T-helper 1 cell (primary cell): ENCODE data around the gene CCDC6.
"Not testable (repeated sequence)": the region's sequence is repeated elsewhere in the genome, so short reads cannot be mapped to it uniquely, and the experiment has no call there.

Source experiments
- DNase-seq, 5 donors: peaks; one replicate each; pipeline ENCODE4 v3.0.0-alpha.2; 2012 to 2020

Gene CCDC6

DNA sequence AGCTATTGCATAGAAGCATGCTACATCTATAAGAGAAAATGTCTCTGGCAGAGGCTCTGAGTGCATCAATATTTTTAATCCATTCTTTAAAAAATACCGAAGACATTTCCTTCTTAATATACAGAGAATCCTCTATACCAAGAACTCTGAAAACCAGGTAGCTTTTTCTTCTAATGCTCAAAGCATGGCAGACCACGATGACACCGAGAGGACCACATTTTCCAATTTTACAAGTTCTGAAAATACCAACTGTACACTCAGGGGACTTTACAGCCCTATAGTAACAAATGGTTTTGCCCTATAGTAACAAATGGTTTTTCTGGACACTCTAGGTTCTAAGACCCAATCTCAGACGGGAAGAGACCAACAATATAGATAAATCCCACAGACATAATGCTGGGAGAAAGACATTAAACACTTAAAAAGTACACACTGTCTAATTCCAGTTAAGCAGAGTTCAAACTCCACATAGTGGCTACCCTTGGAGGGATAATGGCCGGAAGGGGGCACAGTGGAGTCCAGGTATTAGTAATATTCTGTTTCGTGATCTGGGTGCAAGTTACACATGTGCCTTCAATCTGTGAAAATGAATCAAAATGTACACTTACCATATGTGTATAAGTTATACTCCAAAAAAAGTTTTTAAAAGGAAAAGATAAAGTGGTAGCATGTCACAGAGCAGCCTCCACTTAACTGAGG lies 26.2 kb downstream of the CCDC6 start:
- DNase-seq = no peak

DNA sequence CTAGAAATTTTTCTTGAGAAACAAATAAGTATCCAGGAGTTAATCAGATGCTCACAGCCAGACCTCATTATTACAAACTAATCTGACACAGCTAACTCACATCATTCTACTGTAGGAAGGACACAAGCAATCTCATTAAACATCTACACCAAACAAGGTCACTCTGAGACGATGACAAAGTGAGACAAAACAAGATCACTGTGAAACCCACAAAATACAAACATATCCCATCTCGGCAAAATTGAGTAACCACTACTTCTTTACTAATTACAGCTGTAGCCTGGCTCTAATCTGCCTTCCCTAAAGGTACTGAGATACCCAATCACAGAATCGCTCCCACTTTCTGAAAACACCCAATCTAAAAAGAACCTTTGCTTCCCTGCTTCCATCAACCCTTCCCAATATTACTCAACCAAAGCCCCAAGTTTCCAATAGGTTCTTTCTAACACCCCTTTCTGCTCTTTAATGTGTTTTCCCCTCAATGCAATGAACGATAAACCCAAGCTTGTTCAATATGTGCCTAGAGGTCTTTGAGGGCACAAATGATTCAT lies 26.9 kb downstream of the CCDC6 start:
- DNase-seq = peak in 1 of 5 donors; percentile 60

DNA sequence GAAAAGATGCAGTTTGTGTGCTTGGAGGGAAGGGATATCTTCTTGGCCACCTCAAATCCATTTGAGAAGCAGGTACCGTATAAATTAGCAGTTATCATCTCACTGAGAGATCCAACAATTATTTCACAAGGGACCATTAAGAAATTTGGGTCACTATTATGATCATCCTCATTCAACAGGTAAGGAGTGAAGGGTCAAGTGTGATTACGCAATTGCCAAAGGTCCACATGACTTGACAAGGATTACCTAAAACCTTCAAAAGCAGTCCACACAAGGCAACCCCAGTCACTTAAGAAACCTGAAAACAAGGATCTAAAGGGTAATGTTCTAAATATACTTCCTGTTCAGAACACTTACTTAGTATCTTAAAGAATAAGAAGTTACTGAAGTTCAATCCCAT lies 27.4 kb downstream of the CCDC6 start:
- DNase-seq = no peak

DNA sequence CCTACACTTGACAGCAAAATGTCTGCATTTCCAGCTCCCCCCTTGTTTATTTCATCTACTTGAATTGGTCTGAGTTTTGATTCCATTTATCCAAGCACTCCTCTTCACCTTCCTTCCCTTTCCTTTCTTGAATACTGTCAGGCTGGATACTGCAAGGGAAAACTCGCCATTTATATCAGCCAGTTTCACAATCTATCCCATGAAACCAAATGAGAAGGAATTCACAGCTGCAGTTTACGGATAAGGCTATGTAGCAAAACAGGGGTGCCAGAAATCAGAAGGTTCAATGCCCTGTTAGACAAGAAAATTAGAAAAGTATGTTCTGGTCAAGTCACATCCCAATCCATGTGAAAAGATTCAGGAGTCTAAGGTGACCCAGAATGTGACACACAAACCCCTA lies 28.1 kb downstream of the CCDC6 start:
- no peak for DNase-seq

DNA sequence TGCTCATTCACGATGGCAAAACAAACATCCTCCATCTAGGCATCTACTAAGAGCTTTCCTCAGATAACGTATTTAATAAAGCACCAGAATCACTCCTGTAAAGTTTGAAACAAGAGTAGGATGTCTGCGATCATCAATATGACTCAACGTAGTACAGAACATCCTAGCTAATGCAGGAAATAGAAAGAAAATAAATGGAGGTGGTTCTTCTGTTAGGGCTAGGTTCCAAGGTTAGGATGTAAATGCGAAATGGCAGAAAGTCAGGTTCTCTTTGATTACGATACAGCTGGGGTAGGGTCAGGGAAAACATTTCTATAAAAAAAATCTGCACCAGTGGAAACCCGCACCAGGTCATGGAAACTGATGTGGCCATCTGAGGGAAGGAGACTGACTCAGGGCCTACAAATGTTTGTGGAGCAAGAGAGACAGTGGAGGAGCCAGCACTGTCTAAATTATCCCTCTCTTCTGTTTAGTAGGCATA lies 29.1 kb downstream of the CCDC6 start:
- DNase-seq = no peak

DNA sequence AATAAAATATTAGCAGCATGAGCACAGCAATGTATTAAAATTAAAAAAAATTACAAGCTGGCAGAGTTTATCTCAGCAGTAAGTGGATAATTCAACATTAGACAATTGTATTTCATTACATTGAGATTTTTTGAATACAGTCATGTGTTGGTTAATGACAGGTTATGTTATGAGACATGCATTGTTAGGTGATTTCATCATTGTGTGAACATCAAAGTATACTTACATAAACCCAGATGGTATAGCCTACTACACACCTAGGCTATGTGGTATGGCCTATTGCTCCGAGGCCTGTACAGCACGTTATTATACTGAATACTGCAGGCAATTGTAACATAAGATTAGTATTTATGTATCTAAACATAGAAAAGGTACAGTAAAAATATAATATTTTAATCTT lies 29.7 kb downstream of the CCDC6 start:
- no peak for DNase-seq

DNA sequence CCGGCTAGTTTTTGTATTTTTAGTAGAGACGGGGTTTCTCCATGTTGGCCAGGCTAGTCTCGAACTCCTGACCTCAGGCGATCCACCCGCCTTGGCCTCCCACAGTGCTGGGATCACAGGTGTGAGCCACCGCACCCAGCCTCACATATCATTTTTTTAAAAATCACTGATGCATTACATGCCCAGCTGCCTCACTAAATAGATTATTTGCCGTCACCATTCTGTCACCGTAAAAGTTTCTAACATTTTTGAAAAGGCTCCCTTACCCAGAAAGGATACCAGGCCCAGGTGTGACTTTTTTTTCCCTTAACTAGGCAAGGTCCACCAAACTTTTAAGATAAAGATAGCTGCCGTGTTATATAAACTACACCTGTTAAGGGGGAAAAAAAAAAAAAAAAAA lies 30.1 kb downstream of the CCDC6 start:
- not testable (repeated sequence) for DNase-seq

DNA sequence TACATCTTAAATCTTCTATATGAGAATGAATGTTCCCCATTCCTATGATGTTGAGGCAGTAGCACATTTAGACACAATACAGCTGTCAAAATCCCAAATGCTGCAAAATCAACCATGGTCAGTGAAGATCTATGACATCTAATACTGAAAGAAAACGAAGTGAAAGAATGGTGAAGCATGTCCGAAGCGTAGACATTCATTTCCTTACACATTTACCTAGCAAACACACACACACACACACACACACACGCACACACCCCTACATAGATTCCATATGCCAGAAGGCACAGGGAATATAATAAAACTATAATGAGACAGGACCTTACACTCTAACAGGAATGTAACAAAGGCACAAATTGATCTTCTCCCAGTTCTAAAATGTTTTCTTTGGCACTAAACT lies 32.5 kb downstream of the CCDC6 start:
- DNase-seq = no peak

DNA sequence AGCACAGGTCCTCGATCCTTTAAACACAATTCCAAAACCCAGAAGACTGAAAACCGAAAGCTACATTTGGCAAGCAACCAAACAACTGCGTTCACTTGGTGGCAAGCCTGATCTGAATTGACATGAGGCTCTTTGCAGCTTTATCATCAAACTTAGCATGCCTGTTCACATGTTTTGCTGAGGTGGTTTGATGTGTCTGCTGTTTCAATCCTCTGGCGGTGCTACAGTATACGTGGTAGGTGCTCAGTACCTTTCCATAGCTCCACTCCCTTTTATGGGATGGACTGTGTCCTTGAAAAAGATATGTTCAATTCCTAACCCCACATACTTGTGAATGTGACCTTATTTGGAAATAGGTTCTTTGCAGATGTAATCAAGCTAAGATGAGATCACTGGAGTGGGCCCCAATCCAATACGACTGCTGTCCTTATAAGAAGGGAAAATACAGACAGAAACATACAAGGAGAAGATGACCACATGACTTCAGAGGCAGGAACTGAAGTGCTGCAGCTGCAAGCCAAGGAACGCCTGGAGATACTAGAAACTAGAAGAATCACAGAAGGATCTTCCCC lies 33.4 kb downstream of the CCDC6 start:
- DNase-seq = no peak

DNA sequence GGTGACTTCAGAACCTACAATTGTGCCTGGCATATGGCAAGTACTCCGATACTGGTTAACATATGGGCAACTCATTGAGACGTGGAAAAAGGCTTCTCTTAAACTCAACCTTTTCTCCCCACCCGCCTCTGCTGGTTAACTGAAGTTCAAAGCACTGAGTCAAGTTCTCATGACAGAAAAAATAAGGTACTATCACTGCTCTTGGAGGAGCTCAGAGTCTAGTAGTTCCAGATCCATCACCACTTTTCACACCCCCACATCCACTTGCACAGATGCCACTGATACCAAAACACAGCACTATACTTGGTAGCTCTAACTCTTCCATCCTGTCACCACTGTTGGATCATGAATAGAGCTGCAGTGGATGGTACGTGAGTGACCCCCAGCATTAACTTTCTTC lies 36.2 kb downstream of the CCDC6 start:
- no peak for DNase-seq

DNA sequence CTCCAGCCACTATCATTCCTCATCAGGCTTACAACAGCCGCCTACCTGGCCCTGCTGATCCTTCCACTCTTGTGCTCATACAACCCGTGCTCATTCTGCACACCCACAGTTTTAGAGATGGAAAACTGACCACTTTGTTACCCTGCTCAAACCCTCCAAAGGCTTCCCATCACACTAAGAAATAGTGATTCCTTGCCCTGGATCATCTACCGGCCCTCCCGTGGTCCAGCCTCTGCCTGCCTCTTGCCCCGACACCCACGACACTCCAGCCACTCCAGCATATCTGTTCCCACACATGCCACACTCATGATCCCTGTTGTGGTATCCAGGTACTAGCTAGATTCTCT lies 36.8 kb downstream of the CCDC6 start:
- no peak for DNase-seq

DNA sequence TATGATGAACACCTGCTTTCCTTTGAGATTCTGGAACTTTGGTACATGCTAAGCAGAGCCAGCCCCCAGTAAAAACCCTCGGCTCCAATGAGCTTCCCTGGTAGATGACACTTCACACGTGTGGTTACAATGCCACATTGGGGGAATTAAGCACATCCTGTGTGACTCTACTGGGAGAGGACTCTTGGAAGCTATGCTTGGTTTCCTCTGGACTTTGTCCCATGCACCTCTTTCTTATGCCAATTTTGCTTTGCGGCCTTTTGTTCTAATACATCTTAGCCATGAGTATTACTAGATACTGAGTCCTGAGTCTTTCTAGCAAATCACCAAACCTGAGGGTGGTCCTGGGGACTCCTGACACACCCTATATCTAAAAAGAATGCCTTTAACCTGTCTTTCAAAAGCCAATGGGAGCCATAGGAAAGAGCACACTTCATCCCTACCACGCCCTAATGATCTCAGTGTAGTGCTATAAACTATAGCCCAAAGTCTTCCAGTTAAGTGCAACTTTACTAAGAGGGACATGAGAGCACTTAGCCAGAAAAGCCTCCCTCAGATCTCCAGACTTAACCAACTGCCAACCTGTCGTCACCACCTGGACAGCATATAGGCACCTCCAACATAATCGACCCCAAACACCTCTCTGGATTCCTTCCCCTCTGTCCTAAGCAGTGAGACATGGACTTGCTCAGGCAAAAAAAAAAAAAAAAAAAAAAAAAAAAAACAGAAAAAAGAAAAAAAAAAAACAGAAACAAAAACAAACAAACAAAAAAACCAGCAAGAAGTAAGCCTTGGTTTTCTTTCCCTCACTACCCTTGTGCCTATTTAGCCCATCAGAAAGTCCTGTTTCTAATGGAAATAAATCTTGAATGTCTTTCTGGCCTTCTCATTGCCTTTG lies 37.4 kb downstream of the CCDC6 start:
- no peak for DNase-seq

DNA sequence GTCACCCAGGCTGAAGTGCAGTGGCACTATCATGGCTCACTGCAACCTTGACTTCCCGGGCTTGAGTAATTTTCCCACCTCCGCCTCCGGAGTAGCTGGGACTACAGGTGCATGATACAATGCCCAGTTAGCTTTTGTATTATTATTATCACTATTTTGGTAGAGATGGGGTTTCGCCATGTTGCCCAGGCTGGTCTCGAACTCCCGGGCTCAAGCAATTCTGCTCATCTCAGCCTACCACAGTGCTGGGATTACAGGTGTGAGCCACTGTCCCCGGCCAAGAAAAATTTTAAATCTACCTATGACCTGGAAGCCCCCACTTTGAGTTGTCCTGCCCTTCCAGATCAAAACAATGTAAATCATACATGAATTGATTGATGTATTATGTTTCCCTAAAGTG lies 38.8 kb downstream of the CCDC6 start:
- no peak for DNase-seq

DNA sequence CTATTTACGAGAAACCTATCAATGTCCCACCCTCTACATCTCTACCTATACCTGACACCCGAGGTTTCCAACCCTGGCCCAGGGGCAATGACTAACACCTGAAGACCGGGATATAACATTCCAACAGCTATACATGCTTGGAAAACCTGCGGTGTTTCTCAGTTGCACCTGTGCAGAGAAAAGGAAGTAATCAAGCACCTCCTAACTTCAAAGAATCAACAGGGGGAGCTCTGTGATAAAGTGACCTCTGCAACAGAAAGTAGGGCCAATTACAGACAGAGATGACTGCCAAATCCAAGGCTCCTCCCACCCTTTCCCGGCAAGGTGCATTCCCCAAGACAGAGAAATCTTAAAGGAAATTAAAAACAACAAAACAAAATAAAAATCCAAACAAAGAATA lies 41.3 kb downstream of the CCDC6 start:
- peak in 1 of 5 donors; percentile 23 for DNase-seq

DNA sequence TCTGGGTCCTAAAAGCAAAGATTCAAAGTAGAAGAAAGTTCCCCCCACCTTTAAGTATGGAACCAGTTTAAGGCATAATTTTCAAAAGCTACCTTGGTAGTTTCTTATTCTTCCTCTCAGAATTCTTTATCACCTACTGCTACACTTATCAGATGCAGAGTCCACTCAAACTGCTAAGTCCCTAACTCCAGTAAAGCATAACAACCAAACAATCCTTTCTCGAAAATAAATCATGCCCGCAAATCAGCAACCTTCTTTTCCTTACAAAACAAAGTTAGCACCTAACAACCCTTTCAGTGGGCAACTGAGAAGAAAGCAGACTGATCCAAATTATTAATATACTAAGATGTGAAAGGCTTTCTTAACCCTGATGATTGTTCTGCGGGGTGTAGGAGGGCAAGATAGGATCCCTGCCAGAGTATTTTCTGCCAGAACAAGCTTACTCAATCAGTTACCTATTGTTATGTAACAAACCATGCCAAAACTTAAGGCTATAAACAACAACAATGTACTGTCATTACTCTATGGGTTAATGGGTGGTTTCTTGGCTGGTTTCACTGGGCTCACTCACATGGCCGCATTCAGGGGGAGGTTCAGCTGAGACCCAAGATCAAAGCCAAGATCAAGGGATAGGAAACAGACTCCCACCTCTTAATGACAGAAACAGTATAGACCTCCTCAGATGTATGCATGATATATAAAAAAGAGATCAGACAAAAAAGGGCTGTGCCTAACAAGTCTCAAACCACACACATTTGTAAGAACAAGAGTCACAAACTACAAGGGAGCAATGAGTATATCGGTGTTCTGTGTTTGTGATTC lies 42.0 kb downstream of the CCDC6 start:
- no peak for DNase-seq

DNA sequence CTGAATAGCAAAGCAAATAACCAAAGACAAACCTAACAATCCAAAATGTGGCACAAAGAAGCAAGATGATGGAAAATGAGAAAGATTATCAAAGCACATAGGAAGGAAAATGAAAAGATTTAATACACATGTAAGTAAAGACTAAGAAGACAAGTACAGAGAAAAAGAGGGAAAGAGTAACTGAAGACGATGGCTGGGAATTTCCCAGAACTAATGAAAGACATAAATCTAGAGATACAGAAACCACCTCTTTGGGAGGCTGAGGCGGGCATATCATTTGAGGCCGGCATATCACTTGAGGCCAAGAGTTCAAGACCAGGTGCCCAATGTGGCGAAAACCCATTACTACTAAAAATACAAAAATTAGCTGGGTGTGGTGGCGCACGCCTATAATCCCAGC lies 46.8 kb downstream of the CCDC6 start:
- DNase-seq = no peak

DNA sequence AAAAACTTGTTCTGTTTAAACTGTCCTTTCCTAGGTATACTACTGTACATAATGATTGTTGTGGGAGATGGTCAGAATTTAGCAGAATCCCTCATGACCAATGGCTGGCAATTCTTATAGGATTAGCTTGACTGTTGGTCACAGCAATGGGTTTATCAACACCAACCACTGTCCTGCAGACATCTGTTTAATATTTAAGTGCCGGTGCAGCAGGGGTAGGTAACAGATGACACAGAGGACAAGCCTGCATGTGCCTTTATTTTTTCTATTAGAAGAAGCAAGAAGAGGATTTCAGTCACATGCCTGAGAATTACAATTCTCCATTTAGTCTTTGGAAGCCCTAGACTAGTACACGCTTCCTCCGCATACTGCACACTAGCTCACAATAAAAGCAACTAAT lies 48.4 kb downstream of the CCDC6 start:
- DNase-seq = no peak

DNA sequence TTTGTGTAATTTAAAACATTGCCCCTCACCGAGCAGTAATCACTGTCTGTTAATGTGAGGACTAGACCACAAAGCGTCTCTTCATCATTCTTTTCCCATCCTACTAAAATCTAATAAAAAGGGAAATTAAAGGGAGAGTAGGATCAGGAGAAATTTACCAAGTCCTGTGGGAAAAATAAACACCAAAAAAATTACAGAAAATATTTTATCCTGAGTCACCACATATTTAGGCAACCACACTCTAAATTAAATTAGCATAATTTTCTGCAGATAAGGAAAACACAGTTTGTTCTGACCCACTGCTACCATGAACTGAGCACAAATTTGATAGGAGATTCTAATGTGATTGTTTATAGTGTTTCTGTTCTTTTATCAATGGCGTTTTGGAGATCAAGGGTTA lies 49.3 kb downstream of the CCDC6 start:
- no peak for DNase-seq

DNA sequence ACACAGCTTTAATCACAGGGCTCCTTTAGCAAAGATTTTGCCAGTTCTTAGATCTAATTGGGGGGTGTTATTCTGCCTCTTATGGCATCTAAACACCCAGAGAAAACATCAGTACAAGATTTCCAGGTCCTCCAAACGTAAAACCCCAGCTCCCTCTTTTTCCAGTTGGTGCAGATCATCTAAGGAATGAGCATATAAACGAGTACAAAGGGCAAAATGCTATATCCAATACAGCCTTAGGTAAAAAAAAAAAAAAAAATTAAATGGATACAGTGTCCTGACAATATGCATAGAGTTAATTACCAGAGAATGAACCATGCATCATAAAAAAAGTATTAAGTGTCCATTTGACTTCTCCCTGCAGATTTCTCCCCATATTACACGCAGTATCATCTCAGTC lies 50.3 kb downstream of the CCDC6 start:
- DNase-seq = no peak

DNA sequence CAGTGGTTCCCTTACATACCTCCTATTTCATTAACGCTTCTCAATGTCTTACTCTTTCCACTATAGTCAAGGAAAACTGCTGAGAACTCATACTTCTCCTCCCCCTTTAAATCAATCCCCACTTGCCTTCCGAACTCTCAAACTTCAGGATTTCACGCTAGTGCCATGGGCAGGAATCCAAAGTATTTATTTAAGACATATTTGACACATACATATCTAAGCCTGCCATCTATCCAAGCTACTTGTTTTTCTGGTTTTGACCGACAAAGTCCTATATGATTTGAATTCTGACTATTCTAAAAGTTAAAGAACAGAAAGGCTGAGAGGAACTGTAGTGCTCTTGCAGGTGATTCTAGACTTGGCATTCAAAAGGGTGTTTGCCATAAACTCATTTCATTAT lies 51.8 kb downstream of the CCDC6 start:
- DNase-seq = no peak

DNA sequence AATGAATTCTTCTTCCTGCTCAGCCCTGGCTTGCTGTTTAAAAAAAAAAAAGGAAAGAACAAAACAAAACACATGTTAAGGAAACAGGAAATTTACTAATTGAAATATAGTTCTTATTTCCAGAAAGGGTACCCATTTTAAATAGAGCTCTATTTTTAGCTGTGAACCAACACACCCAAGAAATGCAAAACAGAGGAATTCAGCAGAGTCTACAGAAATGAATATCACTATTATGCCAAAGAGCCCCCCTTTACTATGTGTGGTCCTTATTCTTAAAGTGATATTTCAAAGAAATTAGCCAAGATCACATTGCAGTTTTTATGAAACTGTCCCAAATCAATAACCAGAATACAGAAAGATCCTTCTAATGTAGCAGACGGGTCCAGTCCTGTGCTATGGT lies 53.7 kb downstream of the CCDC6 start:
- DNase-seq = no peak

DNA sequence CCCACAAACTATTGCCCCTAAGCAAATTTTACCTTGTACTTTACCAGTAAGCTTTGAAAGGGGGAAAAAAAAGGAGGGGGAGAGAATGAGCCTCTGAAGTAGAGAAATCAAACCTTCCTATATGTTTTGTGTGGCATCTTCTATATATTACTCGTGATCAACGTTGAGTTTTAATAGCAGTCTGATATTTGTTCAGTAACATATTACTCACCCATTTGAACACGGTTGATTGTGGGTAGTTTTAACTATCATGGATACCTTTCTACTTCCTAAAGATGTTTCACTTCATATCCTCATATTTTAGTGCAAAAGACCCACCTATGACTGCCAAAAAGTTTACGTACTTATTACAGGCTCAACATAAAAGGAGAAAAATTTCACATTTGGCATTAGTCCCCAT lies 54.5 kb downstream of the CCDC6 start:
- DNase-seq = no peak

DNA sequence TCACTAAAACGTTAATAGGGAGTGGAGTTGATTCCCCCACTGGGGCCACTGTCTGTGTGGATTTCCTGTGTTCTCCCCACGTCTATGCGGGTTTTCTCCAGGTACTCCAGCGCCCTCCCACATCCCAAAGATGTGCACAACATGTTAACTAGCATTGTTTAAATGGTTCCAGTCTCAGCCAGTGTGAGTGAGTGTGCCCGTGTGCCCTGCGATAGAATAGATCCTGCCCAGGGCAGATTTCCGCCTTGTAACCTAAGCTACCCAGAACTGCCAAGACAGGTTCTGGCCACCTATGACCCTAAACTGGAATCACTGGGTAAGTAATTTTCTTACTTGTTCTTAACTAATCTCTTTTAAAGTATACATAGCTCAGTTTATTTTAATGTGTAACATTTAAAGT lies 58.5 kb downstream of the CCDC6 start:
- DNase-seq = no peak
